ENCODE measurements around the gene SLC11A1. TPM values are rescaled to one million over a fixed set of nuclear protein-coding genes. Genes with fewer than 3 reads are reported as not detected.

The SLC11A1 gene
- total and polyA plus RNA-seq, 2 experiments from 2014 or later = 0.31 TPM; not detected in 1

DNA sequence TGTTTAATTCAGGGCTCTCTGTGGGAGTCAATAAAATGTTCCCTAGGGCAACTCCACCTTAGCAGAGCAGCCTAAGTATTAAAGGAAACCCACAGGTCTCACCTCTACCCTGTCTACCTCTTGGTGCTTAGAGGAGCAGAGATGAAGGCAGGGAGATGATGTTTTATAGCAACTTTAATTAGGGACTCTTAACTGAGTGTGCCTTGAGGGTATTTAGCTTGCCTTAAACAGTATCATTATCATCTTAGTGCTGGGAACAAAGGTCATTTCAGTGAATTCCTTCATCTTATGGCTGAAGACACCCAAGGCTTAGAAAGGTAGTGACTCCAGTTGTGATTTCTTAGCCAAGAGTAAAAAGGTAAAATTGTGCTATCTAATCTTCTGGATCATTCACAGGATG lies 63.5 kb downstream of the SLC11A1 start:
- Histone ChIP-seq H3K36me3 (ENCODE audit: insufficient read depth) (no peaks in the 10 kb centered on the region; the same call in none of the 2 replicates), H3K4me1 (ENCODE audit: insufficient read depth) (no peaks in the 10 kb centered on the region), H3K27me3 (ENCODE audit: insufficient read depth) (no peaks in the 10 kb centered on the region), H3K4me2 (no peak overlapping the region), H3F3A (replicated peaks; ENCODE audit: low read depth) (no peaks in the 10 kb centered on the region), H3K4me3 (no peak overlapping the region), H3K9me2 (ENCODE audit: insufficient read depth) (no peaks in the 10 kb centered on the region), H2AFZ (no peak overlapping the region), H4K20me1 (replicated peaks; ENCODE audit: insufficient read depth) (no peaks in the 10 kb centered on the region; the same call in 1 of the 2 replicates), H3K79me2 (replicated peaks; ENCODE audit: insufficient read depth) (no peaks in the 10 kb centered on the region), H3K27ac (ENCODE audit: low read depth) (no peak overlapping the region)
- Mint-ChIP-seq H3K36me3 (ENCODE audit: low read depth) (peaks cover 18% of the 10 kb centered on the region), H3K4me3 (no peak overlapping the region), H3K27ac (no peak overlapping the region), H3K4me1 (no peaks in the 10 kb centered on the region; the same call in 2 of the 3 replicates), H3K9me3 (no peaks in the 10 kb centered on the region), H3K27me3 (ENCODE audit: insufficient read depth, low read depth, poor library complexity) (peaks cover 2% of the 10 kb centered on the region)
- DNase-seq (ENCODE audit: low spot score) = no peak
- no peak for ATAC-seq
- TF ChIP-seq, protein P1, sequence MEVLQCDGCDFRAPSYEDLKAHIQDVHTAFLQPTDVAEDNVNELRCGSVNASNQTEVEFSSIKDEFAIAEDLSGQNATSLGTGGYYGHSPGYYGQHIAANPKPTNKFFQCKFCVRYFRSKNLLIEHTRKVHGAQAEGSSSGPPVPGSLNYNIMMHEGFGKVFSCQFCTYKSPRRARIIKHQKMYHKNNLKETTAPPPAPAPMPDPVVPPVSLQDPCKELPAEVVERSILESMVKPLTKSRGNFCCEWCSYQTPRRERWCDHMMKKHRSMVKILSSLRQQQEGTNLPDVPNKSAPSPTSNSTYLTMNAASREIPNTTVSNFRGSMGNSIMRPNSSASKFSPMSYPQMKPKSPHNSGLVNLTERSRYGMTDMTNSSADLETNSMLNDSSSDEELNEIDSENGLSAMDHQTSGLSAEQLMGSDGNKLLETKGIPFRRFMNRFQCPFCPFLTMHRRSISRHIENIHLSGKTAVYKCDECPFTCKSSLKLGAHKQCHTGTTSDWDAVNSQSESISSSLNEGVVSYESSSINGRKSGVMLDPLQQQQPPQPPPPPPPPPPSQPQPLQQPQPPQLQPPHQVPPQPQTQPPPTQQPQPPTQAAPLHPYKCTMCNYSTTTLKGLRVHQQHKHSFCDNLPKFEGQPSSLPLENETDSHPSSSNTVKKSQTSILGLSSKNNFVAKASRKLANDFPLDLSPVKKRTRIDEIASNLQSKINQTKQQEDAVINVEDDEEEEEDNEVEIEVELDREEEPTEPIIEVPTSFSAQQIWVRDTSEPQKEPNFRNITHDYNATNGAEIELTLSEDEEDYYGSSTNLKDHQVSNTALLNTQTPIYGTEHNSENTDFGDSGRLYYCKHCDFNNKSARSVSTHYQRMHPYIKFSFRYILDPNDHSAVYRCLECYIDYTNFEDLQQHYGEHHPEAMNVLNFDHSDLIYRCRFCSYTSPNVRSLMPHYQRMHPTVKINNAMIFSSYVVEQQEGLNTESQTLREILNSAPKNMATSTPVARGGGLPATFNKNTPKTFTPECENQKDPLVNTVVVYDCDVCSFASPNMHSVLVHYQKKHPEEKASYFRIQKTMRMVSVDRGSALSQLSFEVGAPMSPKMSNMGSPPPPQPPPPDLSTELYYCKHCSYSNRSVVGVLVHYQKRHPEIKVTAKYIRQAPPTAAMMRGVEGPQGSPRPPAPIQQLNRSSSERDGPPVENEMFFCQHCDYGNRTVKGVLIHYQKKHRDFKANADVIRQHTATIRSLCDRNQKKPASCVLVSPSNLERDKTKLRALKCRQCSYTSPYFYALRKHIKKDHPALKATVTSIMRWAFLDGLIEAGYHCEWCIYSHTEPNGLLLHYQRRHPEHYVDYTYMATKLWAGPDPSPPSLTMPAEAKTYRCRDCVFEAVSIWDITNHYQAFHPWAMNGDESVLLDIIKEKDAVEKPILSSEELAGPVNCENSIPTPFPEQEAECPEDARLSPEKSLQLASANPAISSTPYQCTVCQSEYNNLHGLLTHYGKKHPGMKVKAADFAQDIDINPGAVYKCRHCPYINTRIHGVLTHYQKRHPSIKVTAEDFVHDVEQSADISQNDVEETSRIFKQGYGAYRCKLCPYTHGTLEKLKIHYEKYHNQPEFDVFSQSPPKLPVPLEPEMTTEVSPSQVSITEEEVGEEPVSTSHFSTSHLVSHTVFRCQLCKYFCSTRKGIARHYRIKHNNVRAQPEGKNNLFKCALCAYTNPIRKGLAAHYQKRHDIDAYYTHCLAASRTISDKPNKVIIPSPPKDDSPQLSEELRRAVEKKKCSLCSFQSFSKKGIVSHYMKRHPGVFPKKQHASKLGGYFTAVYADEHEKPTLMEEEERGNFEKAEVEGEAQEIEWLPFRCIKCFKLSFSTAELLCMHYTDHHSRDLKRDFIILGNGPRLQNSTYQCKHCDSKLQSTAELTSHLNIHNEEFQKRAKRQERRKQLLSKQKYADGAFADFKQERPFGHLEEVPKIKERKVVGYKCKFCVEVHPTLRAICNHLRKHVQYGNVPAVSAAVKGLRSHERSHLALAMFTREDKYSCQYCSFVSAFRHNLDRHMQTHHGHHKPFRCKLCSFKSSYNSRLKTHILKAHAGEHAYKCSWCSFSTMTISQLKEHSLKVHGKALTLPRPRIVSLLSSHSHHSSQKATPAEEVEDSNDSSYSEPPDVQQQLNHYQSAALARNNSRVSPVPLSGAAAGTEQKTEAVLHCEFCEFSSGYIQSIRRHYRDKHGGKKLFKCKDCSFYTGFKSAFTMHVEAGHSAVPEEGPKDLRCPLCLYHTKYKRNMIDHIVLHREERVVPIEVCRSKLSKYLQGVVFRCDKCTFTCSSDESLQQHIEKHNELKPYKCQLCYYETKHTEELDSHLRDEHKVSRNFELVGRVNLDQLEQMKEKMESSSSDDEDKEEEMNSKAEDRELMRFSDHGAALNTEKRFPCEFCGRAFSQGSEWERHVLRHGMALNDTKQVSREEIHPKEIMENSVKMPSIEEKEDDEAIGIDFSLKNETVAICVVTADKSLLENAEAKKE (CRISPR knock-in tag; IDR thresholded peaks at IDR 0.05) = no peak
- TF ChIP-seq POLR2AphosphoS5 (IDR thresholded peaks at IDR 0.05; ENCODE audit: low read depth) (no peak), EZH2 (IDR thresholded peaks at IDR 0.05; ENCODE audit: low read depth, unreplicated experiment) (no peak), NANOG (IDR thresholded peaks at IDR 0.05; ENCODE audit: borderline replicate concordance) (no peak), JUNB (IDR thresholded peaks at IDR 0.05; ENCODE audit: unreplicated experiment) (no peak), ZNF331 (CRISPR knock-in tag; IDR thresholded peaks at IDR 0.05; ENCODE audit: low read depth) (no peak), STAT1 (IDR thresholded peaks at IDR 0.05; ENCODE audit: unreplicated experiment) (no peak), CREB1 (CRISPR knock-in tag; IDR thresholded peaks at IDR 0.05; ENCODE audit: low read depth) (no peak), EZH2phosphoT487 (IDR thresholded peaks at IDR 0.05; ENCODE audit: unreplicated experiment) (no peak), ZNF114 (CRISPR knock-in tag; IDR thresholded peaks at IDR 0.05) (no peak)
- TF ChIP-seq, protein P2, sequence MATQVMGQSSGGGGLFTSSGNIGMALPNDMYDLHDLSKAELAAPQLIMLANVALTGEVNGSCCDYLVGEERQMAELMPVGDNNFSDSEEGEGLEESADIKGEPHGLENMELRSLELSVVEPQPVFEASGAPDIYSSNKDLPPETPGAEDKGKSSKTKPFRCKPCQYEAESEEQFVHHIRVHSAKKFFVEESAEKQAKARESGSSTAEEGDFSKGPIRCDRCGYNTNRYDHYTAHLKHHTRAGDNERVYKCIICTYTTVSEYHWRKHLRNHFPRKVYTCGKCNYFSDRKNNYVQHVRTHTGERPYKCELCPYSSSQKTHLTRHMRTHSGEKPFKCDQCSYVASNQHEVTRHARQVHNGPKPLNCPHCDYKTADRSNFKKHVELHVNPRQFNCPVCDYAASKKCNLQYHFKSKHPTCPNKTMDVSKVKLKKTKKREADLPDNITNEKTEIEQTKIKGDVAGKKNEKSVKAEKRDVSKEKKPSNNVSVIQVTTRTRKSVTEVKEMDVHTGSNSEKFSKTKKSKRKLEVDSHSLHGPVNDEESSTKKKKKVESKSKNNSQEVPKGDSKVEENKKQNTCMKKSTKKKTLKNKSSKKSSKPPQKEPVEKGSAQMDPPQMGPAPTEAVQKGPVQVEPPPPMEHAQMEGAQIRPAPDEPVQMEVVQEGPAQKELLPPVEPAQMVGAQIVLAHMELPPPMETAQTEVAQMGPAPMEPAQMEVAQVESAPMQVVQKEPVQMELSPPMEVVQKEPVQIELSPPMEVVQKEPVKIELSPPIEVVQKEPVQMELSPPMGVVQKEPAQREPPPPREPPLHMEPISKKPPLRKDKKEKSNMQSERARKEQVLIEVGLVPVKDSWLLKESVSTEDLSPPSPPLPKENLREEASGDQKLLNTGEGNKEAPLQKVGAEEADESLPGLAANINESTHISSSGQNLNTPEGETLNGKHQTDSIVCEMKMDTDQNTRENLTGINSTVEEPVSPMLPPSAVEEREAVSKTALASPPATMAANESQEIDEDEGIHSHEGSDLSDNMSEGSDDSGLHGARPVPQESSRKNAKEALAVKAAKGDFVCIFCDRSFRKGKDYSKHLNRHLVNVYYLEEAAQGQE (IDR thresholded peaks at IDR 0.05; ENCODE audit: unreplicated experiment) = no peak
- TF ChIP-seq, protein P3, sequence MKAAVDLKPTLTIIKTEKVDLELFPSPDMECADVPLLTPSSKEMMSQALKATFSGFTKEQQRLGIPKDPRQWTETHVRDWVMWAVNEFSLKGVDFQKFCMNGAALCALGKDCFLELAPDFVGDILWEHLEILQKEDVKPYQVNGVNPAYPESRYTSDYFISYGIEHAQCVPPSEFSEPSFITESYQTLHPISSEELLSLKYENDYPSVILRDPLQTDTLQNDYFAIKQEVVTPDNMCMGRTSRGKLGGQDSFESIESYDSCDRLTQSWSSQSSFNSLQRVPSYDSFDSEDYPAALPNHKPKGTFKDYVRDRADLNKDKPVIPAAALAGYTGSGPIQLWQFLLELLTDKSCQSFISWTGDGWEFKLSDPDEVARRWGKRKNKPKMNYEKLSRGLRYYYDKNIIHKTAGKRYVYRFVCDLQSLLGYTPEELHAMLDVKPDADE (IDR thresholded peaks at IDR 0.05) = no peak
- TF ChIP-seq, protein P4, sequence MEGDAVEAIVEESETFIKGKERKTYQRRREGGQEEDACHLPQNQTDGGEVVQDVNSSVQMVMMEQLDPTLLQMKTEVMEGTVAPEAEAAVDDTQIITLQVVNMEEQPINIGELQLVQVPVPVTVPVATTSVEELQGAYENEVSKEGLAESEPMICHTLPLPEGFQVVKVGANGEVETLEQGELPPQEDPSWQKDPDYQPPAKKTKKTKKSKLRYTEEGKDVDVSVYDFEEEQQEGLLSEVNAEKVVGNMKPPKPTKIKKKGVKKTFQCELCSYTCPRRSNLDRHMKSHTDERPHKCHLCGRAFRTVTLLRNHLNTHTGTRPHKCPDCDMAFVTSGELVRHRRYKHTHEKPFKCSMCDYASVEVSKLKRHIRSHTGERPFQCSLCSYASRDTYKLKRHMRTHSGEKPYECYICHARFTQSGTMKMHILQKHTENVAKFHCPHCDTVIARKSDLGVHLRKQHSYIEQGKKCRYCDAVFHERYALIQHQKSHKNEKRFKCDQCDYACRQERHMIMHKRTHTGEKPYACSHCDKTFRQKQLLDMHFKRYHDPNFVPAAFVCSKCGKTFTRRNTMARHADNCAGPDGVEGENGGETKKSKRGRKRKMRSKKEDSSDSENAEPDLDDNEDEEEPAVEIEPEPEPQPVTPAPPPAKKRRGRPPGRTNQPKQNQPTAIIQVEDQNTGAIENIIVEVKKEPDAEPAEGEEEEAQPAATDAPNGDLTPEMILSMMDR (conservative IDR thresholded peaks at IDR 0.05; ENCODE audit: low read depth in 2 of 2) = no peak

Data from GM23338 (cell line).